ENCODE data around the gene MXD1. TPM values are rescaled to one million over a fixed set of nuclear protein-coding genes. Genes with fewer than 3 reads are reported as not detected.

The MXD1 gene
- total and polyA plus RNA-seq, 2 donors (not counting 1 experiment from before 2014, with no cell fraction given) = 16.0 to 20.6 TPM

DNA sequence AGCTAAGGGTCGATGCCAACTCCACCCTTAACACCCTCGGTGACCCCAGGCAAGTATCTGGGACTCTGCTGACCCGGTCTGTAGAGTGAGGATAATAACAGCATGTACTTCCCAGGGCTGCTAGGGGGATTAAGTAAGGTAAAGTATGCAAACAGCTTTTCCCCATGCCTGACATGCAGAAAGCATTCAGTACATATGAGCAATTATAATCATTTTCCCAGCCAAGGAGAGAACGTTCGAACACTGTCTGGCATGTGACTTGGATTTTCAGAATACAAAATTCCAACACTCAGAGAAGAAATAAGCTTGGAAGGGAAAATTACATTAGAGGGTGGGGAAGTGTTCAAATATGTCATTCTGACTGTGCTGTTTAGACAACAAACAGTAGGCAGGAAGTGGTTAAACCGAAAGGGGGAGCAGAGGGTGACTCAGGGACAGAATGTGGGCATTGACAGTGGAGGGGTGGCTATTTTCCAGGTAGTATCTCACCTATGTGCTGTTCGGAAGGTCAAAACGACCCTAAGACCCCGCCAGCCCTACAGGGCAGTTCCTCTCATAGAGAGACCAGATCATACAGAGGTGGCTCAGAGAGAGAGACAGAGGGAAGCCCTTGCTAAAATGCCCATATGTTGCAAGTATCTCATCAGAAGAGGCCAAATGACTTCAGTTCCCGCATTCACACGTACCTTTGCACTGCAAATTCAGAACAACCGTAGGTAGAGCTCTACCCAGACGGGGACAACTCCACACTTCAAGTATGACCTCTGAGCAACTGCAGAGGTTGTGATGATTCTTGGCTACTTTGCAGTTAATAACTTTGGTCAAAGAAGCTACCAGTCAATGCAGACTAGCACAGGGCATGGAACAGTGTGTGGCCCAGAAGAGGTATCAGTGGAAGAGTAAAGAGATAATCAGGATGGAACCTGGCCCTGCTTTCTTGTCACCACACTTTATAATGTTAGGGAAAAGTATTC is 31.7 kb downstream of the MXD1 start:
- no peak overlapping the region for H3K27ac Mint-ChIP-seq
- Histone ChIP-seq H3K9me3 (ENCODE audit: control extremely low read depth in 1 of 3, control insufficient read depth in 2 of 3, insufficient read depth in 1 of 3, low read length in 2 of 3) (no peaks in the 10 kb centered on the region), H3K27me3 (replicated peaks in 1 of 4; ENCODE audit: control extremely low read depth in 1 of 4, control insufficient read depth in 3 of 4, insufficient read depth in 4 of 4, low read length in 3 of 4) (no peaks in the 10 kb centered on the region), H4K20me1 (ENCODE audit: control insufficient read depth, insufficient read depth, low read length, poor library complexity, severe bottlenecking) (no peaks in the 10 kb centered on the region), H3K27ac (ENCODE audit: low read length in 2 of 2) (no peak overlapping the region), H3K4me2 (replicated peaks; ENCODE audit: low read depth, low read length, poor library complexity, severe bottlenecking) (no peak overlapping the region), H3K4me1 (ENCODE audit: control insufficient read depth in 2 of 2, insufficient read depth in 2 of 2, low read length in 2 of 2) (peaks cover 0 to 8% of the 10 kb centered on the region in 2 donors), H3K36me3 (replicated peaks in 1 of 2; ENCODE audit: control extremely low read depth in 1 of 2, control insufficient read depth in 1 of 2, extremely low read depth in 1 of 2, insufficient read depth in 2 of 2, low read length in 1 of 2) (peaks cover 0 to 9% of the 10 kb centered on the region in 2 experiments), H2AFZ (ENCODE audit: insufficient read depth, low read depth, low read length, poor library complexity, severe bottlenecking) (peak overlapping the region; percentile 3), H3K4me3 (ENCODE audit: control extremely low read depth in 1 of 5, extremely low read depth in 1 of 5, insufficient read depth in 1 of 5, low read depth in 2 of 5, low read length in 4 of 5) (no peak overlapping the region), H3K79me2 (ENCODE audit: control insufficient read depth, insufficient read depth, low read length) (no peaks in the 10 kb centered on the region), H3K9ac (ENCODE audit: low read length) (no peak overlapping the region)
- intact Hi-C loops (cut with micrococcal nuclease) = no loop called here
- DNase-seq (no peak), ATAC-seq (ENCODE audit: low read depth) (no peak)
- no peaks in the 10 kb centered on the region for H3K9me3 Mint-ChIP-seq (ENCODE audit: insufficient read depth)
- H3K4me1 Mint-ChIP-seq = peaks cover 7% of the 10 kb centered on the region
- WGBS (ENCODE audit: insufficient coverage) = 30% methylated on average over 6 of the region's 13 CpGs
- ChIA-PET CTCF (interaction anchor here (1.5 kb wide), 1 partner anchor 124 kb away, joined by 4 read pairs; no protein-coding TSS in a partner anchor), POLR2A (no interaction called here)
- no peaks in the 10 kb centered on the region for H3K27me3 Mint-ChIP-seq
- no peak overlapping the region for H3K4me3 Mint-ChIP-seq
- TF ChIP-seq, protein P1, sequence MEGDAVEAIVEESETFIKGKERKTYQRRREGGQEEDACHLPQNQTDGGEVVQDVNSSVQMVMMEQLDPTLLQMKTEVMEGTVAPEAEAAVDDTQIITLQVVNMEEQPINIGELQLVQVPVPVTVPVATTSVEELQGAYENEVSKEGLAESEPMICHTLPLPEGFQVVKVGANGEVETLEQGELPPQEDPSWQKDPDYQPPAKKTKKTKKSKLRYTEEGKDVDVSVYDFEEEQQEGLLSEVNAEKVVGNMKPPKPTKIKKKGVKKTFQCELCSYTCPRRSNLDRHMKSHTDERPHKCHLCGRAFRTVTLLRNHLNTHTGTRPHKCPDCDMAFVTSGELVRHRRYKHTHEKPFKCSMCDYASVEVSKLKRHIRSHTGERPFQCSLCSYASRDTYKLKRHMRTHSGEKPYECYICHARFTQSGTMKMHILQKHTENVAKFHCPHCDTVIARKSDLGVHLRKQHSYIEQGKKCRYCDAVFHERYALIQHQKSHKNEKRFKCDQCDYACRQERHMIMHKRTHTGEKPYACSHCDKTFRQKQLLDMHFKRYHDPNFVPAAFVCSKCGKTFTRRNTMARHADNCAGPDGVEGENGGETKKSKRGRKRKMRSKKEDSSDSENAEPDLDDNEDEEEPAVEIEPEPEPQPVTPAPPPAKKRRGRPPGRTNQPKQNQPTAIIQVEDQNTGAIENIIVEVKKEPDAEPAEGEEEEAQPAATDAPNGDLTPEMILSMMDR (IDR thresholded peaks at IDR 0.05) = no peak
- no peak for TF ChIP-seq EZH2 (IDR thresholded peaks at IDR 0.05; ENCODE audit: borderline replicate concordance, insufficient read depth, low read depth, low read length, poor library complexity, severe bottlenecking)
